NCI-H2171 treated with DMSO at 0.1 percent for 48 hours (cell line): ENCODE results near the gene SLC24A3.

Experiments
- DNase-seq: peaks from one replicate; lab custom pipeline; 2025; lab: John Stamatoyannopoulos, UW

Gene SLC24A3

DNA sequence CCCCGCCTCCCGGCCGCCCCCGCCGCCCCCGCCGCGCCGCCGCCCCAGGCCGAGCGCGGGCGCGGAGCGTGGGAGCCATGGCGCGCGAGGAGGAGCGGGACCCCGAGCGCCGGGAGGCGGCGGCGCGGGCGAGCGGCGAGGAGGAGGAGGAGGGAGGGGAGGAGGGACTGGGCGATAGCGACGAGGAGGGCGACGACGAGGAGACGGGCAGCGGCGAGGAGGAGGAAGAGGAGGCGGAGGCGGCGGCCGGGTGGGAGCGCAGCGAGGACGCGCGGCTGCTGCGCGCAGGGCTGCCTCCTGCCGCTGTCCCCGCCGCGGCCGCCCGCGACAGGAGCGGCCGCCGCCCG lies at the start of gene SLC24A3:
Gene SLC24A3, plus strand, starts transcription at position 174 of the 347 bp plus-strand sequence.
- DNase-seq, result no peak

DNA sequence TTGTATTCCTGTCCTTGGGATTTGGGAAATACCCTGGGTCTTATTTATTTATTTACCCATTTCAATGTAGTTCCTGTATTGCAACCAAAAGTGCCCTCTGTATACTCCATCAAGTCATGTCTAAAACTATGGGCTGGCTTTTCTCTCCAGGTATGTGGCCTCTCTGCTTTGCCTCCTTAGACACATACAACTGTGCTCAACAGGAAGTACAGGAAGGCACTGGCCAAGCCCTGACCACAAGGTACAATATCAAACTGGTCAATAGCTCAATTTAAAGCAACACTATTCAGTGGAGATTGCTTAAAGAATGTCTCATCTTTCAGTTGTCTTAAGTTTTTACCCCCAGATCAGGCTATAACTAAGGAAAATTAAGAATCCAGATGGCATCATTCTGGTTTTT lies 42.3 kb upstream of the SLC24A3 start:
- no peak for DNase-seq

GRCh38 chr20:19172637-19173036 lies 39.8 kb upstream of the SLC24A3 start:
- DNase-seq, result no peak

- DNase-seq, result no peak
Observed at GRCh38 chr20:19176470-19177052, 35.9 kb upstream of the SLC24A3 start.

GRCh38 chr20:19181552-19181951 lies 30.9 kb upstream of the SLC24A3 start:
- no peak for DNase-seq

GRCh38 chr20:19185083-19185482 lies 27.4 kb upstream of the SLC24A3 start:
- DNase-seq, result no peak

- DNase-seq, result no peak
Observed at GRCh38 chr20:19193349-19193748, 19.1 kb upstream of the SLC24A3 start.

DNA sequence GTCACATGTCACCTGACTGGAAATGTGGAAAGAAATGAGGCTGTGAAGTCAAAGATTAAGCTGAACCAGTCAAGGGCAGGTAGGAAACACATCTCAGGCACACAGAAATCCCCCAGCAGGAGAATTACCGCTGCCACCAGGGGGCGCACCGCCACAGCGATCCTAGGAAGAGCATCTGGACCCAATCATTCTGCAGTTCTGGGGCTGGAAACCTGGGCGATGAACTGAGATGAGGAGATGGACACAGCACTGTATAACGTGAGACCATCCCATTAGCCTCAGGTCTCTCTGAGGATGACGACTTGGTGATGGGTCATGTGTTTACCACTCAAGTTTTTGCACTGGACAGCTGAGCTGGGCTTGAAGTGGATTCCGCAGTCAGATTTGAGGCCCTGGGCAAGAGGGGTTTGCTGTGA lies 6.5 kb upstream of the SLC24A3 start:
- DNase-seq, result peak; percentile 53

DNA sequence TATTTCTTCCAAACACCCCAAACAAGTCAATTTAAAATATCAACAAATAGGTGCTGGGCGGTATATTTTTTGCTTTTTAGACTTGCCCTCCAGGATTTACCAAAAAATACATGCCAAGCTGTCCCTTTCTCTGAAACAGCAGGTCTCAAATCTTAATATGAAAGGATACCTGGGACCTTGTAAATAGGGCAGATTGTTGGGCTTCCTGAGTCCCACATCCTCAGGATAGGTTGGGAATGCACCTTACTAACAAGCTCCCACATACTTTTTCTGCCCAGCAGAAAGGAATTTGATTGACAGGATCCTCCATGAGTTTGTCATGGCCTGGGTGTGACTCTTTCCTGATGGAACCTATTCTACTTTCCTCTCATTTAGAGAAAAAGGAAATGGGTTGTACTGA lies 4.9 kb upstream of the SLC24A3 start:
- DNase-seq, result no peak

- DNase-seq, result no peak
Observed at GRCh38 chr20:19210391-19211155, 1.9 kb upstream of the SLC24A3 start.

GRCh38 chr20:19211252-19211651 lies 1.2 kb upstream of the SLC24A3 start:
- DNase-seq, result no peak

GRCh38 chr20:19211661-19212468 lies 577 bp upstream of the SLC24A3 start:
- peak; percentile 77 for DNase-seq

DNA sequence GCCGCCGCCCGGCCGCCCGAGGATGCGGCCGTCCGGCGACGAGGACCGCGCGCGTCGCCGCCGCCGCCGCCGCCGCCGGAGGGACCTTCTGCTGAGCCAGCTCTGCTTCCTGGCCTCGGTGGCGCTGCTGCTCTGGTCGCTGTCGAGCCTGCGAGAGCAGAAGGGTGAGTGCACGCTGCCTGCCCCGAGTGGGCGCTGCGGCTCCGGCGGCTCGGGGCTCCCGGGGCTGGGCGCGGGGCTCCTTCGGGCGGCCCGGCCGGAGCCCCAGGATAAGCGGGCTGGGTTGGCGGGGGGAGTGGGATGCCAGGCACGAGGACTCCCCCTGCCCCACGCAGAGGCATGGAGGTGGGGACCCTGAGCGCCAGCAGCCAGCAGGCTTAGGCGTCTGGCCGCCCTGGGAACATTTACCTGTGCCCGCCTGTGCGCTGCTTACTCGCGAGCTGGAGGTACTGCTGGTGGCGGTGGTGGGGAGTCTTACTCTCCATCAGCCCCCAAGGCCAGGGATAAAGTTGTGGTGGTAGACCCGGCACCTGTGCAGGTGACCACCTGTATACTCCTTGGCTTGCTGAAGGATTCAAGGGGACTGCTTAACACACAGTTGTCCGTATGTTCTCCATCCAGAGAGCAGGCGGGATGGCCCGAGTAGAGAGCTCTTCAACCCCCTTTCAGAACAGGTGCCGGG lies 520 bp downstream of the SLC24A3 start:
- peak; percentile 74 for DNase-seq

DNA sequence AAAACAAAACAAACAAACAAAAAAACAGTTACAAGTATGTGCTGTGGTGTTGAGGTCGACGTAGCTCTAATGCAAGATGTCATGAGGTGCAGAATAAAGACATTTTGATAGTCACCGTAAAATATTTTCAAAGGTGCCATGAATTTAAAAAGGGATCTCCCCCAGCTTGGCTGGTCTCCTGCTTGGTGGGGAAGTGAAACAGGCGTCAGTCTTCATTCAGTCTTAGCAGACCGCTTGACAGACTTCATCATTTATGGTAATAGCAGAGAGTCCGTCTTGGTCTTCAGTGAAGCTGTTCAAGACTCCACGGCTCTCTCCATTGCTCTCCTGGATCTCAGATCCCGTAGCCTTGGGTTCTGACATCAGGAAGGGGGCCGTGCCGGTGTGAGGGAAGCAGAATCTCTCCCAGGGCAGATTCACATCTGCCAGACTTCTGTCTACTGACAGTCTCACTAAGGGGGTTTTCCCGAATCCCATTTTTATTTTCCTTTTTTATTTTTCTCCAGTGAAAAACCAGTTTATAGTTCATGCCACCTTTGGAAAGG lies 1.6 kb downstream of the SLC24A3 start:
- DNase-seq, result no peak

GRCh38 chr20:19218411-19218810 lies 6.0 kb downstream of the SLC24A3 start:
- DNase-seq, result no peak

- DNase-seq, result no peak
Observed at GRCh38 chr20:19222520-19223040, 10.1 kb downstream of the SLC24A3 start.

DNA sequence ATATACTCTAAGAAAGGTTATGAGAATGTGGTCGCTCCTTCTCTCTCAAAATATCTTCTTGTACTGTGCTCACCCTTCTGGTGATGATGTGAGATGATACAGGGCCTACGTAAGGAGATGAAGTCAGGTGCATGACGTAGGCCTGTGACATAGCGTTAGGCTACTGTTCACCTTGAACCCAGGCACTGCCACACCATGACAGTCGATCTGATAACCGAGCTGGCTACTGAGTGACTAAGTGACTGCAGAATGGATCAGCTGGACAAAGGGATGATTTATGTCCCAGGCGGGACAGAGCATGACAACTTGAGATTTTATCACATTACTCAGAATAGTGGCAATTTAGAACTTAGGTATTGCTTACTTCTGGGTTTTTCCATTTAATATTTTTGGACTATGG lies 11.2 kb downstream of the SLC24A3 start:
- DNase-seq, result no peak

- DNase-seq, result no peak
Observed at GRCh38 chr20:19231359-19232035, 19.1 kb downstream of the SLC24A3 start.

DNA sequence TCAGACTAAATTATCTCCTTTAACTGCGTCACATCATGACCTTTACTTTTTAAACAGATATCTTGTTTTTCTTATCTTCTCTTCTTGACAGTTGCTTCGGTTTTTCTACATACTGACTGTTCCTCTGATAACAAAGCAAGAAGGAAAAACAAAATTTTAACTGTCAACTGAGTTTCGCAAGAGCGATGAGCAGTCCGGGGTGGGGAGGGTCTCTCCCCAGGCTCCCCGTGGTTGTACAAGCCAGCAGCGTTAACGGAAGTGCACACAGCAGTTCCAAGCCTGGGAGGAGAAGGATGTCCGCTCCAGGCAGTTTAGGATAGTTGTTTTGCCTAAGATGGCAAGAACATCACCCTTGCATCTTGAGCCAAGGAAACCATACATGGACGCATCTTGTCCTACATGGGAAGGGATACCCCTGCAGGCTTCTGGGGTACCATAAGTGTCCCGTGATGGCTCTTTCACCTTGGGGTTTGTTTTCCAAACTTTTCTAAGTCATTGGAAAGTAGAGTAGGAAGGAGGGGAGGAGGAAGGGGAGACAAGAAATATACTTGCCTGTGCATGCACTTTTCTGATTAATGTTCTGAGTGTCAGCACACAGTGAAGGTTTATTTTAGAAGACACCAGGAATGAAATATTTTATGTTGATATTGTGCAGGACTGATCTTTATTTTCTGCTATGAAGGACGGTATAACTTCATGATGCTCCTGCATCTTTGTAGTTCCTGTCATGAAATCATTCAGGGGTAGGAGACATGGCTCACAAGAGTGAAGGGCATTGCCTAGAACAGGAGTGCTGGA lies 20.8 kb downstream of the SLC24A3 start:
- no peak for DNase-seq

- DNase-seq, result no peak
Observed at GRCh38 chr20:19236371-19237055, 24.1 kb downstream of the SLC24A3 start.
